Keratinocyte (primary cell): Measurements from ENCODE around the gene CUBN.

Experiments
- EZH2 ChIP-seq: IDR thresholded peaks from one replicate; pipeline ENCODE4 v1.6.1; 2012; ENCODE audit warnings: inconsistent platforms, mild to moderate bottlenecking, low read length, moderate library complexity
- TF ChIP-seq, protein P1 (sequence below), 3 experiments: IDR thresholded peaks in 1 of 3; conservative IDR thresholded peaks in 1 of 3; optimal IDR thresholded peaks in 1 of 3; 2 replicates in 2 of 3; 3 replicates in 1 of 3; pipeline versions ENCODE3 to v1.5.1; 2011; ENCODE audit warnings: low read length in 3 of 3, mild to moderate bottlenecking in 3 of 3, moderate library complexity in 2 of 3, control low read depth in 1 of 3, inconsistent platforms in 1 of 3; ENCODE audit not compliant: insufficient read depth in 2 of 3; ENCODE audit errors: extremely low read depth in 1 of 3

DNA sequence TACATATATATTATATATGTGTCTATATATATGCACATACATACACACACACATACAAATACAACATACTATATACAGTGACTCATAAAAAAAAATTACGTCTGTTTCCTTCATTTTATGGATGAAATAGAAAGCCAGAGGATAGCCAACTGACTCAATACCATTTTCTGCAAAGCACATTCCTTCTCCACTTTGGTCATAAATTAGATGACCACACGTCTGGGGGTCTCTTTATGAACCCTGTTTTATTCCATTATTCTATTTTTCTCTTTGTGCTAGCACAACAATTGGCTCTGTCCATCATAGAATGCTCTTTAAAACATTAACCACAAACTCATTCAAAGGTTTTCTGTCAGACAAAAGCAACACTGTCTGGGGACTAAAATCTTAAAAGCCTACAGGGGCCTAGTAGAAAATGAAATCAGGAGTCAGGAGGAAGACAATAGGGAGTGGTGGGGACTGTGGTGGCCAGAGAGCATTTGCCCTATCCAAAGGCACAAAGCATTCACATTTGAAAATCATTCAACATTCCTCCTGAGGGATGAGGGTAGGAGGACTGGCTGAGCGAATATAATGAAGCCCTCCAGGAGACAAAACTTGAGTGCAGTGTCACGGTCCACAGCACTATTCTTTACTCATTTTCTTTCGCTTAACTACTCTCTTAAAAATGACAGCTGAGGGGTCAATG lies 4.3 kb downstream of the CUBN start:
- TF ChIP-seq, protein P1, sequence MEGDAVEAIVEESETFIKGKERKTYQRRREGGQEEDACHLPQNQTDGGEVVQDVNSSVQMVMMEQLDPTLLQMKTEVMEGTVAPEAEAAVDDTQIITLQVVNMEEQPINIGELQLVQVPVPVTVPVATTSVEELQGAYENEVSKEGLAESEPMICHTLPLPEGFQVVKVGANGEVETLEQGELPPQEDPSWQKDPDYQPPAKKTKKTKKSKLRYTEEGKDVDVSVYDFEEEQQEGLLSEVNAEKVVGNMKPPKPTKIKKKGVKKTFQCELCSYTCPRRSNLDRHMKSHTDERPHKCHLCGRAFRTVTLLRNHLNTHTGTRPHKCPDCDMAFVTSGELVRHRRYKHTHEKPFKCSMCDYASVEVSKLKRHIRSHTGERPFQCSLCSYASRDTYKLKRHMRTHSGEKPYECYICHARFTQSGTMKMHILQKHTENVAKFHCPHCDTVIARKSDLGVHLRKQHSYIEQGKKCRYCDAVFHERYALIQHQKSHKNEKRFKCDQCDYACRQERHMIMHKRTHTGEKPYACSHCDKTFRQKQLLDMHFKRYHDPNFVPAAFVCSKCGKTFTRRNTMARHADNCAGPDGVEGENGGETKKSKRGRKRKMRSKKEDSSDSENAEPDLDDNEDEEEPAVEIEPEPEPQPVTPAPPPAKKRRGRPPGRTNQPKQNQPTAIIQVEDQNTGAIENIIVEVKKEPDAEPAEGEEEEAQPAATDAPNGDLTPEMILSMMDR (optimal IDR thresholded peaks at IDR 0.05 in 1 of 3, IDR thresholded peaks at IDR 0.05 in 1 of 3, conservative IDR thresholded peaks at IDR 0.05 in 1 of 3; ENCODE audit: extremely low read depth in 1 of 3, insufficient read depth in 2 of 3, low read length in 3 of 3): no peak
- TF ChIP-seq EZH2: no peak
